ENCODE measurements around the gene ACOXL.

The ACOXL gene

GRCh38 chr2:111057045-111057444 is 324.7 kb downstream of the ACOXL start:
- Histone ChIP-seq H3K4me2 (ENCODE audit: low read depth, low read length, poor library complexity, severe bottlenecking) (peak overlapping the region; percentile 31), H3K4me3 (ENCODE audit: insufficient read depth, low read length, poor library complexity, severe bottlenecking) (no peak overlapping the region)

GRCh38 chr2:111057721-111058120 is 325.3 kb downstream of the ACOXL start:
- peak overlapping the region; percentile 10; the same call in 1 of the 2 replicates for H3K27ac ChIP-seq (ENCODE audit: low read depth, low read length)
- peak overlapping the region; percentile 31 for H3K4me2 ChIP-seq (ENCODE audit: low read depth, low read length, poor library complexity, severe bottlenecking)
- 0 out of 2 replicates have a peak, but pooled peaks cover 3% of the 10 kb centered on the region for H3K36me3 ChIP-seq (ENCODE audit: low read length)
- no peaks in the 10 kb centered on the region for H3K9me3 ChIP-seq (ENCODE audit: insufficient read depth, low read length)
- no peaks in the 10 kb centered on the region for H3K27me3 ChIP-seq (ENCODE audit: low read length)
- H3K9me2 ChIP-seq (replicated peaks; ENCODE audit: insufficient read depth, low read length) = no peaks in the 10 kb centered on the region
- no peaks in the 10 kb centered on the region for H4K20me1 ChIP-seq (ENCODE audit: low read depth, low read length)
- H2AFZ ChIP-seq (ENCODE audit: low read depth, low read length, severe bottlenecking) = no peak overlapping the region
- no peaks in the 10 kb centered on the region for H3K79me2 ChIP-seq (ENCODE audit: insufficient read depth, low read length)
- H3K9ac ChIP-seq (ENCODE audit: low read length) = no peak overlapping the region
- H3F3A ChIP-seq (ENCODE audit: insufficient read depth) = no peaks in the 10 kb centered on the region
- no peak overlapping the region for H3K4me3 ChIP-seq (ENCODE audit: insufficient read depth, low read length, poor library complexity, severe bottlenecking)
- no peak for TF ChIP-seq EZH2phosphoT487 (conservative IDR thresholded peaks at IDR 0.05; ENCODE audit: low read length)
- TF ChIP-seq CTCF (IDR thresholded peaks at IDR 0.05; ENCODE audit: insufficient read depth, low read length, poor library complexity, severe bottlenecking) = no peak

More at GRCh38 chr2:111057045-111057444, 324.7 kb downstream of the ACOXL start:
- H3K36me3 ChIP-seq (ENCODE audit: low read length) = 0 out of 2 replicates have a peak, but pooled peaks cover 3% of the 10 kb centered on the region
- no peak overlapping the region for H2AFZ ChIP-seq (ENCODE audit: low read depth, low read length, severe bottlenecking)
- no peak overlapping the region for H3K9ac ChIP-seq (ENCODE audit: low read length)
- no peaks in the 10 kb centered on the region for H3F3A ChIP-seq (ENCODE audit: insufficient read depth)
- no peaks in the 10 kb centered on the region for H4K20me1 ChIP-seq (ENCODE audit: low read depth, low read length)
- no peaks in the 10 kb centered on the region for H3K79me2 ChIP-seq (ENCODE audit: insufficient read depth, low read length)
- TF ChIP-seq CTCF (IDR thresholded peaks at IDR 0.05; ENCODE audit: insufficient read depth, low read length, poor library complexity, severe bottlenecking) (no peak), EZH2phosphoT487 (conservative IDR thresholded peaks at IDR 0.05; ENCODE audit: low read length) (no peak)
- 0 out of 2 replicates have a peak overlapping the region, but pooled peaks have one; percentile 26 for H3K27ac ChIP-seq (ENCODE audit: low read depth, low read length)
- H3K27me3 ChIP-seq (ENCODE audit: low read length) = no peaks in the 10 kb centered on the region
- H3K9me2 ChIP-seq (replicated peaks; ENCODE audit: insufficient read depth, low read length) = no peaks in the 10 kb centered on the region
- H3K9me3 ChIP-seq (ENCODE audit: insufficient read depth, low read length) = no peaks in the 10 kb centered on the region

DNA sequence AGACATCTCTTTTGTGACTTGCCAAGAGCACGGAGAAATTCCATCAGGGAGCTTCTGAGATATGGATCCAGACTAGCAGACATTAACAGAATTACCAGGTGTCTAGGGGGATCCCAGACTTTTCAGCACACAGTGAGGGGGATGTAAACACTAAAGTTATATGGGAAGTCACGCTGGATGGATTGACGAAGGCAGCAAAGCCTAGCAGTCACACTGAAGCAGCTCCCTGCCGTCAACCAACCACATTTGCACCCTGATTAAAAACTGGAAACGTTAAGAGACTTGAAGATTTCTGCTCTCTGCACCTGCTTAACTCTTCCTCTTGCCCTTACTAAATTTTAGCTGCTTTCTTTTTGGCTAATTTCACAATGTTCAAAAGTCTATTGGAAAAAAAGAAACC is 325.9 kb downstream of the ACOXL start:
- H3K36me3 ChIP-seq (ENCODE audit: low read length) = 0 out of 2 replicates have a peak, but pooled peaks cover 3% of the 10 kb centered on the region

More for the DNA sequence above, 325.9 kb downstream of the ACOXL start:
- H3K9me3 ChIP-seq (ENCODE audit: insufficient read depth, low read length) = no peaks in the 10 kb centered on the region
- no peak overlapping the region for H3K4me3 ChIP-seq (ENCODE audit: insufficient read depth, low read length, poor library complexity, severe bottlenecking)
- H2AFZ ChIP-seq (ENCODE audit: low read depth, low read length, severe bottlenecking) = no peak overlapping the region
- H3K9ac ChIP-seq (ENCODE audit: low read length) = no peak overlapping the region
- H3K9me2 ChIP-seq (replicated peaks; ENCODE audit: insufficient read depth, low read length) = no peaks in the 10 kb centered on the region
- no peaks in the 10 kb centered on the region for H3K27me3 ChIP-seq (ENCODE audit: low read length)
- H3K27ac ChIP-seq (ENCODE audit: low read depth, low read length) = no peak overlapping the region
- no peak for TF ChIP-seq EZH2phosphoT487 (conservative IDR thresholded peaks at IDR 0.05; ENCODE audit: low read length)
- no peak for TF ChIP-seq CTCF (IDR thresholded peaks at IDR 0.05; ENCODE audit: insufficient read depth, low read length, poor library complexity, severe bottlenecking)
- no peaks in the 10 kb centered on the region for H4K20me1 ChIP-seq (ENCODE audit: low read depth, low read length)
- H3K4me2 ChIP-seq (ENCODE audit: low read depth, low read length, poor library complexity, severe bottlenecking) = no peak overlapping the region
- no peaks in the 10 kb centered on the region for H3F3A ChIP-seq (ENCODE audit: insufficient read depth)
- no peaks in the 10 kb centered on the region for H3K79me2 ChIP-seq (ENCODE audit: insufficient read depth, low read length)
